CD14-positive monocyte (primary cell): ENCODE measurements around the gene NANP. TPM values are rescaled to one million over a fixed set of nuclear protein-coding genes. Genes with fewer than 3 reads are reported as not detected.

Experiments
- DNase-seq, 3 donors: peaks; one replicate each; pipeline ENCODE4 v3.0.0-alpha.2; 2011 to 2022
- H2AFZ ChIP-seq: 2 replicates; pipeline ENCODE4 v1.6.0; 2012; ENCODE audit warnings: mild to moderate bottlenecking, low read depth, low read length, inconsistent platforms; ENCODE audit not compliant: insufficient read depth, poor library complexity, severe bottlenecking
- H3K27ac ChIP-seq, 2 donors: 1 replicate in 1 of 2; 2 replicates in 1 of 2; pipeline ENCODE4 v1.5.1; 2012 to 2013; ENCODE audit warnings: low read length in 2 of 2, control low read depth in 1 of 2, inconsistent platforms in 1 of 2, low read depth in 1 of 2, mild to moderate bottlenecking in 1 of 2
- H3K27me3 ChIP-seq, 2 donors: one replicate each; pipeline versions ENCODE4 v1.6.0 to v1.6.1; 2011 to 2013; ENCODE audit warnings: low read length in 2 of 2; ENCODE audit not compliant: control insufficient read depth in 2 of 2, insufficient read depth in 2 of 2
- H3K36me3 ChIP-seq, 2 donors: replicated peaks in 1 of 2; 1 replicate in 1 of 2; 2 replicates in 1 of 2; pipeline versions ENCODE4 v1.5.1 to v1.6.1; 2012 to 2013; ENCODE audit warnings: low read length in 2 of 2, control low read depth in 1 of 2, inconsistent platforms in 1 of 2, mild to moderate bottlenecking in 1 of 2; ENCODE audit not compliant: insufficient read depth in 2 of 2, control insufficient read depth in 1 of 2
- H3K4me1 ChIP-seq, 2 donors: 1 replicate in 1 of 2; 2 replicates in 1 of 2; pipeline versions ENCODE4 v1.5.1 to v1.6.1; 2012 to 2013; ENCODE audit warnings: low read length in 2 of 2, control low read depth in 1 of 2, inconsistent platforms in 1 of 2, mild to moderate bottlenecking in 1 of 2, moderate library complexity in 1 of 2; ENCODE audit not compliant: insufficient read depth in 2 of 2, control insufficient read depth in 1 of 2
- H3K4me2 ChIP-seq: replicated peaks from 2 replicates; pipeline ENCODE3; 2012; ENCODE audit warnings: low read length, moderate library complexity, mild to moderate bottlenecking; ENCODE audit not compliant: poor library complexity, severe bottlenecking; ENCODE audit errors: extremely low read depth
- H3K4me3 ChIP-seq, 3 experiments: fragments of 200-600 bp in 1 of 3; sonication (generic) in 1 of 3; replicated peaks in 1 of 3; 1 replicate in 2 of 3; 2 replicates in 1 of 3; pipeline ENCODE4 v1.5.1; 2011 to 2013; ENCODE audit warnings: low read length in 3 of 3, mild to moderate bottlenecking in 3 of 3, control low read depth in 2 of 3, low read depth in 2 of 3, inconsistent platforms in 1 of 3, moderate library complexity in 1 of 3
- H3K79me2 ChIP-seq: 2 replicates; pipeline ENCODE4 v1.6.0; 2012; ENCODE audit warnings: mild to moderate bottlenecking, control low read depth, inconsistent platforms, low read length, moderate library complexity; ENCODE audit not compliant: insufficient read depth
- H3K9ac ChIP-seq: 2 replicates; pipeline ENCODE4 v1.6.0; 2017; ENCODE audit warnings: low read length, mild to moderate bottlenecking; ENCODE audit not compliant: insufficient read depth, poor library complexity, severe bottlenecking
- H3K9me3 ChIP-seq, 2 donors: replicated peaks in 1 of 2; 1 replicate in 1 of 2; 2 replicates in 1 of 2; pipeline versions ENCODE4 v1.5.1 to v1.6.1; 2012 to 2013; ENCODE audit warnings: low read length in 2 of 2, control low read depth in 1 of 2; ENCODE audit not compliant: control insufficient read depth in 1 of 2, insufficient read depth in 1 of 2
- H4K20me1 ChIP-seq: 2 replicates; pipeline ENCODE4 v1.6.0; 2012; ENCODE audit warnings: mild to moderate bottlenecking, low read length, control low read depth, moderate library complexity; ENCODE audit not compliant: insufficient read depth
- H3K27ac Mint-ChIP-seq, 7 donors: one replicate each; pipeline ENCODE4 v1.8.0; 2020; ENCODE audit warnings: mild to moderate bottlenecking in 7 of 7, mixed read lengths in 7 of 7, moderate library complexity in 6 of 7, inconsistent platforms in 2 of 7
- H3K27me3 Mint-ChIP-seq, 3 donors: one replicate each; pipeline ENCODE4 v1.8.0; 2021 to 2022; ENCODE audit warnings: low read depth in 3 of 3, mild to moderate bottlenecking in 3 of 3, mixed read lengths in 3 of 3, moderate library complexity in 3 of 3, inconsistent platforms in 1 of 3
- H3K36me3 Mint-ChIP-seq, 2 donors: one replicate each; pipeline ENCODE4 v1.8.0; 2020; ENCODE audit warnings: mixed read lengths in 2 of 2, inconsistent platforms in 1 of 2, mild to moderate bottlenecking in 1 of 2
- H3K4me1 Mint-ChIP-seq: one replicate; pipeline ENCODE4 v1.8.0; 2020; ENCODE audit warnings: mild to moderate bottlenecking, mixed read lengths
- H3K4me3 Mint-ChIP-seq, 2 donors: one replicate each; pipeline ENCODE4 v1.8.0; 2020; ENCODE audit warnings: mild to moderate bottlenecking in 2 of 2, mixed read lengths in 2 of 2, moderate library complexity in 1 of 2
- H3K9me3 Mint-ChIP-seq, 7 donors: one replicate each; pipeline ENCODE4 v1.8.0; 2020 to 2022; ENCODE audit warnings: mixed read lengths in 7 of 7, mild to moderate bottlenecking in 6 of 7, moderate library complexity in 6 of 7, inconsistent platforms in 2 of 7
- WGBS: methylation state at CpG from one replicate; pipeline ENCODE4 v1.1.5; 2013; ENCODE audit warnings: missing lambda C conversion rate; ENCODE audit not compliant: insufficient coverage; 5-methylcytosine and 5-hydroxymethylcytosine counted together
- intact Hi-C, 2 donors: fragments of 100-400 bp; cut with micrococcal nuclease; formaldehyde crosslinking; loops; one replicate each; pipeline versions ENCODE4 v1.15.0 to v1.15.1; 2023
- polyA plus RNA-seq, 3 donors: library from polyadenylated mRNA; depleted of rRNA in 1 of 3; unstranded in 2 of 3; stranded (reverse) in 1 of 3; fragments of 300-500 nt in 2 of 3; fragments of >200 nt in 1 of 3; fragmentation: Illumina TruSeq in 2 of 3; gene quantifications; 1 replicate in 2 of 3; 2 replicates in 1 of 3; pipeline ENCODE4 v1.2.3, GENCODE V29; 2012 to 2021
- TF ChIP-seq, protein P1 (sequence below): fragments of 200-600 bp; IDR thresholded peaks from one replicate; pipeline ENCODE4 v1.8.0; 2022; ENCODE audit warnings: antibody characterized with exemption, mild to moderate bottlenecking

The NANP gene
- polyA plus RNA-seq, 3 donors: 1.7 to 2.6 (median 2.2) TPM

DNA sequence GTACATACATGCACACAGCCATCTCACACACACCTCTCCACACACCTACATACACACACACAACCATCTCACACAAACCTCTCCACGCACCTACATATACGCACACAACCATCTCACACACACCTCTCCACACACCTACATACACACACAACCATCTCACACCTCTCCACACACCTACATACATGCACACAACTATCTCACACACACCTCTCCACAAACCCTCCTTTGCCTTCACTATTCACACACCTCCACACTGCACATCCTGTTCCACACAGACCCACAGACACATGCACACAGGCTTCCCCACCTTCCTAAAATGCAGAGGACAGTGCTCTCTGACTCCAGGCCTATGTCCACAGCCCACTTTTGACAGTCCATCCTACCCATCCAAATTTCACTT is 22.2 kb downstream of the NANP start:
- no peak overlapping the region for H3K4me3 Mint-ChIP-seq
- 88% methylated on average over 2 of the region's 2 CpGs for WGBS

DNA sequence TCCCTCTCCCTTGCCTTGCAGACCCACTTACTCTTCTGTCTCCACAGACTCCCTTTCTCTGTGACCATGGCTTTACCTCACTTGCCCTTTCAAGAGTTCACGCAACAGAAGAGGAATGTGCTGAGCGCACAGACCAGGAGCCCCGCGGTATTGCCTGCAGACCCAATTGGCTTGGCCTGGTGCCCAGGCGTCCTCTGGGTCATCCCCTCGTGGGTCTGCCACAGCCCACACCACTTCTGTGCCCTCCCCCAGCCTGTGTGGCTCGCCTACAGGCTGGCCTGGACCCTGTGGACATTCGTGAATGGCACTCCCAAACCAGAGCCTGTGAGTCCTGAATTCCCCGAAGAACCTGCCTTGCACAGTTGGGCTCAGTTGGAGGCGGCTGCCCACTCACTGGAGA is 23.2 kb downstream of the NANP start:
- DNase-seq: no peak
- no peaks in the 10 kb centered on the region for H3K4me1 ChIP-seq
- intact Hi-C loops: no loop called here
- H3K27ac ChIP-seq: no peak overlapping the region
- Mint-ChIP-seq H3K27ac (no peak overlapping the region), H3K27me3 (peaks cover 1 to 4% (median 3%) of the 10 kb centered on the region in 3 donors), H3K36me3 (no peaks in the 10 kb centered on the region), H3K9me3 (peaks cover 2 to 19% (median 10%) of the 10 kb centered on the region in 7 donors), H3K4me3 (no peak overlapping the region), H3K4me1 (no peaks in the 10 kb centered on the region)
- H3K9ac ChIP-seq: no peak overlapping the region
- H3K4me2 ChIP-seq: no peak overlapping the region
- H3K9me3 ChIP-seq: peaks cover 0 to 5% of the 10 kb centered on the region in 2 donors
- H3K27me3 ChIP-seq: no peaks in the 10 kb centered on the region
- WGBS: 89% methylated on average over 9 of the region's 10 CpGs
- no peaks in the 10 kb centered on the region for H3K36me3 ChIP-seq
- H2AFZ ChIP-seq: no peak overlapping the region
- no peaks in the 10 kb centered on the region for H4K20me1 ChIP-seq
- TF ChIP-seq, protein P1, sequence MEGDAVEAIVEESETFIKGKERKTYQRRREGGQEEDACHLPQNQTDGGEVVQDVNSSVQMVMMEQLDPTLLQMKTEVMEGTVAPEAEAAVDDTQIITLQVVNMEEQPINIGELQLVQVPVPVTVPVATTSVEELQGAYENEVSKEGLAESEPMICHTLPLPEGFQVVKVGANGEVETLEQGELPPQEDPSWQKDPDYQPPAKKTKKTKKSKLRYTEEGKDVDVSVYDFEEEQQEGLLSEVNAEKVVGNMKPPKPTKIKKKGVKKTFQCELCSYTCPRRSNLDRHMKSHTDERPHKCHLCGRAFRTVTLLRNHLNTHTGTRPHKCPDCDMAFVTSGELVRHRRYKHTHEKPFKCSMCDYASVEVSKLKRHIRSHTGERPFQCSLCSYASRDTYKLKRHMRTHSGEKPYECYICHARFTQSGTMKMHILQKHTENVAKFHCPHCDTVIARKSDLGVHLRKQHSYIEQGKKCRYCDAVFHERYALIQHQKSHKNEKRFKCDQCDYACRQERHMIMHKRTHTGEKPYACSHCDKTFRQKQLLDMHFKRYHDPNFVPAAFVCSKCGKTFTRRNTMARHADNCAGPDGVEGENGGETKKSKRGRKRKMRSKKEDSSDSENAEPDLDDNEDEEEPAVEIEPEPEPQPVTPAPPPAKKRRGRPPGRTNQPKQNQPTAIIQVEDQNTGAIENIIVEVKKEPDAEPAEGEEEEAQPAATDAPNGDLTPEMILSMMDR: no peak
- H3K4me3 ChIP-seq: no peak overlapping the region
- no peaks in the 10 kb centered on the region for H3K79me2 ChIP-seq

More for the DNA sequence above, 22.2 kb downstream of the NANP start:
- Histone ChIP-seq H3K27ac (no peak overlapping the region), H3K9ac (no peak overlapping the region), H3K27me3 (no peaks in the 10 kb centered on the region), H2AFZ (no peak overlapping the region), H3K4me2 (no peak overlapping the region), H3K9me3 (peaks cover 0 to 5% of the 10 kb centered on the region in 2 donors), H3K36me3 (no peaks in the 10 kb centered on the region), H3K4me1 (no peaks in the 10 kb centered on the region), H4K20me1 (no peaks in the 10 kb centered on the region), H3K79me2 (no peaks in the 10 kb centered on the region), H3K4me3 (no peak overlapping the region)
- Mint-ChIP-seq H3K27me3 (peaks cover 1 to 5% (median 4%) of the 10 kb centered on the region in 3 donors), H3K4me1 (no peaks in the 10 kb centered on the region), H3K36me3 (no peaks in the 10 kb centered on the region), H3K27ac (no peak overlapping the region), H3K9me3 (peaks cover 2 to 19% (median 10%) of the 10 kb centered on the region in 7 donors)
- DNase-seq: no peak
- TF ChIP-seq, protein P1: no peak
- intact Hi-C loops: no loop called here
